ENCODE data around the gene CD2AP. TPM values are rescaled to one million over a fixed set of nuclear protein-coding genes. Genes with fewer than 3 reads are reported as not detected.

CD2AP gene
- total RNA-seq, 1 experiment from 2014 or later, result 20.6 TPM

DNA sequence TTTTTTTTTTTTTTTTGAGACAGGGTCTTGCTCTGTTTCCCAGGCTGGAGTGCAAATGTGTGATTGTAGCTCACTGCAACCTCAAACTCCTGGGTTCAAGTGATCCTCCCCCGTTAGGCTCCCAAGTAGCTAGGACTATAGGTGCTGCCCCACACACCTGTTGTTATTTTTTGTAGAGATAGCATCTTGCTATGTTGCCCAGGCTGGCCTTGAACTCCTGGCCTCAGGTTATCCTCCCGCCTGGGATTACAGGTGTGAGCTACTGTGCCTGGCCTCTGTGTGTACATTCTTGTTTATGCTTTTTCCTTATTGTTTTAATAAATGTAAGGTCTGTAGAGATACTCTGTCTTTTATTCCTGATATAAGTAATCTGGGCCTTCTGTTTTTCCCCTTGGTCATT, 14.8 kb downstream of the CD2AP start:
- ChIA-PET CTCF (no interaction called here), POLR2A (ENCODE audit: low non-redundant PET) (no interaction called here)
- H3K4me3 ChIP-seq (ENCODE audit: low read depth, low read length, poor library complexity, severe bottlenecking), result no peak overlapping the region
- no peaks in the 10 kb centered on the region for H3K27me3 ChIP-seq (replicated peaks; ENCODE audit: insufficient read depth, low read depth, low read length, poor library complexity)
- H3K9me3 ChIP-seq (ENCODE audit: low read depth, low read length, poor library complexity, severe bottlenecking), result no peaks in the 10 kb centered on the region
- H3K27ac ChIP-seq (ENCODE audit: low read depth, low read length, poor library complexity, severe bottlenecking), result no peak overlapping the region
- intact Hi-C loops (cut with micrococcal nuclease; ENCODE audit: unreplicated experiment), result no loop called here
- BruUV-seq (replicated peaks), result no TSS peak
- no peaks in the 10 kb centered on the region for H3K36me3 ChIP-seq (ENCODE audit: insufficient read depth, low read length, poor library complexity, severe bottlenecking)
- no peak for TF ChIP-seq EZH2 (IDR thresholded peaks at IDR 0.05; ENCODE audit: borderline replicate concordance, low read depth, low read length, poor library complexity, severe bottlenecking)
- TF ChIP-seq, protein P1, sequence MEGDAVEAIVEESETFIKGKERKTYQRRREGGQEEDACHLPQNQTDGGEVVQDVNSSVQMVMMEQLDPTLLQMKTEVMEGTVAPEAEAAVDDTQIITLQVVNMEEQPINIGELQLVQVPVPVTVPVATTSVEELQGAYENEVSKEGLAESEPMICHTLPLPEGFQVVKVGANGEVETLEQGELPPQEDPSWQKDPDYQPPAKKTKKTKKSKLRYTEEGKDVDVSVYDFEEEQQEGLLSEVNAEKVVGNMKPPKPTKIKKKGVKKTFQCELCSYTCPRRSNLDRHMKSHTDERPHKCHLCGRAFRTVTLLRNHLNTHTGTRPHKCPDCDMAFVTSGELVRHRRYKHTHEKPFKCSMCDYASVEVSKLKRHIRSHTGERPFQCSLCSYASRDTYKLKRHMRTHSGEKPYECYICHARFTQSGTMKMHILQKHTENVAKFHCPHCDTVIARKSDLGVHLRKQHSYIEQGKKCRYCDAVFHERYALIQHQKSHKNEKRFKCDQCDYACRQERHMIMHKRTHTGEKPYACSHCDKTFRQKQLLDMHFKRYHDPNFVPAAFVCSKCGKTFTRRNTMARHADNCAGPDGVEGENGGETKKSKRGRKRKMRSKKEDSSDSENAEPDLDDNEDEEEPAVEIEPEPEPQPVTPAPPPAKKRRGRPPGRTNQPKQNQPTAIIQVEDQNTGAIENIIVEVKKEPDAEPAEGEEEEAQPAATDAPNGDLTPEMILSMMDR (conservative IDR thresholded peaks at IDR 0.05; ENCODE audit: low read depth, low read length), result no peak
- no peaks in the 10 kb centered on the region for H3K4me1 ChIP-seq (ENCODE audit: insufficient read depth, low read length, poor library complexity, severe bottlenecking)
- no peak for DNase-seq (ENCODE audit: low spot score)

- no peaks in the 10 kb centered on the region for H3K4me1 ChIP-seq (ENCODE audit: insufficient read depth, low read length, poor library complexity, severe bottlenecking)
- H3K9me3 ChIP-seq (ENCODE audit: low read depth, low read length, poor library complexity, severe bottlenecking), result no peaks in the 10 kb centered on the region
- no peak overlapping the region for H3K27ac ChIP-seq (ENCODE audit: low read depth, low read length, poor library complexity, severe bottlenecking)
- no peaks in the 10 kb centered on the region for H3K36me3 ChIP-seq (ENCODE audit: insufficient read depth, low read length, poor library complexity, severe bottlenecking)
- no peaks in the 10 kb centered on the region for H3K27me3 ChIP-seq (replicated peaks; ENCODE audit: insufficient read depth, low read depth, low read length, poor library complexity)
- DNase-seq (ENCODE audit: low spot score), result no peak
- BruUV-seq (replicated peaks), result no TSS peak
- ChIA-PET POLR2A (ENCODE audit: low non-redundant PET) (no interaction called here), CTCF (no interaction called here)
- no peak for TF ChIP-seq EZH2 (IDR thresholded peaks at IDR 0.05; ENCODE audit: borderline replicate concordance, low read depth, low read length, poor library complexity, severe bottlenecking)
- TF ChIP-seq, protein P1 (conservative IDR thresholded peaks at IDR 0.05; ENCODE audit: low read depth, low read length), result no peak
- H3K4me3 ChIP-seq (ENCODE audit: low read depth, low read length, poor library complexity, severe bottlenecking), result no peak overlapping the region
- intact Hi-C loops (cut with micrococcal nuclease; ENCODE audit: unreplicated experiment), result no loop called here
Measured at GRCh38 chr6:47495207-47495606, 17.6 kb downstream of the CD2AP start.

DNA sequence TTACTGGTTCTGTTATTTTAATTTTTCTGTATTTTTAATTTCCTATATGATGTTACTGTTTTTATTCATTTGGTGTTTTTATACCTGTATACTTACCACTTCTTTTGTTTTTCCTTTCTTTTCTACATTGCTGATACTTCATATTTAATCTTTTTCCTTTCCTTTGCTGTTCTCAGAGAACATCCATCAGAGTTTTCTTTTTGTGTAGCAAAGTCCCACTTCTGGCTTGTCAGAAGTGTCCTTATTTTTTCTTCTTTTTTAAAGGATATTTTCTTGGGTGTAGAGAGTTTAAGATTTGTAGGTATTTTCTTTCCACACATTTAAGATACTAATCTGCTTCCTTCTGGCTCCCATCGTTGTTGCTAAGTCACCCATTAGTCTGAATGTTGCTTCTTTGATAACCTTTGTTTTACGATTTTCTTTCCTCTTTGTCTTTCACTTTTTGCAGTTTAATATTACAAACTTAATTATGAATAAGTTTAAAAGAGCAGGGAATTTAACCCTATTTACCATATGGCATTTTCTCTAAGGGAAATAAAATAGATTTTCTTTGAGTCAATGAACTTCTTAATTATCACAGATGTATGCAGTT, 18.5 kb downstream of the CD2AP start:
- BruUV-seq (replicated peaks), result no TSS peak
- no peaks in the 10 kb centered on the region for H3K4me1 ChIP-seq (ENCODE audit: insufficient read depth, low read length, poor library complexity, severe bottlenecking)
- H3K9me3 ChIP-seq (ENCODE audit: low read depth, low read length, poor library complexity, severe bottlenecking), result no peaks in the 10 kb centered on the region
- intact Hi-C loops (cut with micrococcal nuclease; ENCODE audit: unreplicated experiment), result no loop called here
- no peak overlapping the region for H3K4me3 ChIP-seq (ENCODE audit: low read depth, low read length, poor library complexity, severe bottlenecking)
- ChIA-PET POLR2A (ENCODE audit: low non-redundant PET) (no interaction called here), CTCF (no interaction called here)
- TF ChIP-seq EZH2 (IDR thresholded peaks at IDR 0.05; ENCODE audit: borderline replicate concordance, low read depth, low read length, poor library complexity, severe bottlenecking), result no peak
- TF ChIP-seq, protein P1 (conservative IDR thresholded peaks at IDR 0.05; ENCODE audit: low read depth, low read length), result no peak
- DNase-seq (ENCODE audit: low spot score), result no peak
- no peaks in the 10 kb centered on the region for H3K36me3 ChIP-seq (ENCODE audit: insufficient read depth, low read length, poor library complexity, severe bottlenecking)
- no peak overlapping the region for H3K27ac ChIP-seq (ENCODE audit: low read depth, low read length, poor library complexity, severe bottlenecking)
- no peaks in the 10 kb centered on the region for H3K27me3 ChIP-seq (replicated peaks; ENCODE audit: insufficient read depth, low read depth, low read length, poor library complexity)

Data from A673 (cell line).